Muscle layer of duodenum (tissue), 2 donors: Measurements from ENCODE around the gene PRKAG3.

Experiments used
- H3K27ac ChIP-seq: one replicate; pipeline ENCODE4 v1.7.0; 2013; ENCODE audit warnings: mild to moderate bottlenecking, low read length
- H3K27me3 ChIP-seq: one replicate; pipeline ENCODE4 v1.7.0; 2013; ENCODE audit warnings: low read depth, mild to moderate bottlenecking, control low read depth, low read length
- H3K36me3 ChIP-seq, 2 donors: one replicate each; pipeline ENCODE4 v1.7.0; 2013; ENCODE audit warnings: low read length in 2 of 2, control low read depth in 1 of 2, mild to moderate bottlenecking in 1 of 2; ENCODE audit not compliant: insufficient read depth in 2 of 2, control insufficient read depth in 1 of 2
- H3K4me1 ChIP-seq, 2 donors: one replicate each; pipeline ENCODE4 v1.7.0; 2013; ENCODE audit warnings: low read length in 2 of 2, mild to moderate bottlenecking in 2 of 2, control low read depth in 1 of 2, moderate library complexity in 1 of 2; ENCODE audit not compliant: insufficient read depth in 2 of 2, control insufficient read depth in 1 of 2
- H3K4me3 ChIP-seq, 2 donors: one replicate each; pipeline ENCODE4 v1.7.0; 2013; ENCODE audit warnings: low read length in 2 of 2, low read depth in 1 of 2, mild to moderate bottlenecking in 1 of 2
- H3K9me3 ChIP-seq, 2 donors: one replicate each; pipeline ENCODE4 v1.7.0; 2013; ENCODE audit warnings: low read length in 2 of 2, control low read depth in 1 of 2, mild to moderate bottlenecking in 1 of 2; ENCODE audit not compliant: control insufficient read depth in 1 of 2
- donor health status: healthy.

The PRKAG3 gene

DNA sequence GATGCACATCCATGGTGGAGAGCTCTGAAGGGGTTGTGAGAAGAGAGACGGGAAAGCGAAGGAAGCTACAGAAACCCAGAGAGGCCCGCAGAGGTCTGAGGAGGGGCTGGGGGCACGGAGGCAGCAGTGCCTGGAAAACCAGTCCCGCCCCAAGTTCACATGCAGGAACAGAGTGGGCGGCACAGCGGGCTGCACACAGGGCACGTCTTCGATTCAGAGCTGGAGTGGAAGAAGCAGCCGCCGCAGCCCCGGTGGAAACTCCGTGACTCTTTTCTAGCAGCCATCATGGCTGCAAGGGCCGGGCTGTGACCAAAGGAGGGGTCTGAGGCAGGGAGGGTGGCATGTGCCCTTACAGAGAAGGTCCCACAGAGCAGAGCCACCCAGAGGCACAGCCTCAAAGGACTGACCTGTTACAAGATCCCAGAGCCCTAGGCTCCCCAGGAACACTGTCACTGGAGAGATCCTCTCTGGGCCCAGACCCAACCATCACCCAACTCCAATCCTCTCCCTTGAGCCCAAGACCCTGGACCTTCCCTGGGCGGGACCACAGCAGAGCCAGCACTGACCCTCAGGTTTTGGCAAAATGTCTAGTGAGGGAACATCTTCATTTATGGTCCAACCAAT is 10.7 kb downstream of the PRKAG3 start:
- Histone ChIP-seq H3K27me3 (no peaks in the 10 kb centered on the region), H3K4me1 (no peaks in the 10 kb centered on the region), H3K9me3 (no peaks in the 10 kb centered on the region), H3K36me3 (peaks cover 0 to 24% of the 10 kb centered on the region in 2 donors), H3K27ac (no peak overlapping the region), H3K4me3 (no peak overlapping the region)

DNA sequence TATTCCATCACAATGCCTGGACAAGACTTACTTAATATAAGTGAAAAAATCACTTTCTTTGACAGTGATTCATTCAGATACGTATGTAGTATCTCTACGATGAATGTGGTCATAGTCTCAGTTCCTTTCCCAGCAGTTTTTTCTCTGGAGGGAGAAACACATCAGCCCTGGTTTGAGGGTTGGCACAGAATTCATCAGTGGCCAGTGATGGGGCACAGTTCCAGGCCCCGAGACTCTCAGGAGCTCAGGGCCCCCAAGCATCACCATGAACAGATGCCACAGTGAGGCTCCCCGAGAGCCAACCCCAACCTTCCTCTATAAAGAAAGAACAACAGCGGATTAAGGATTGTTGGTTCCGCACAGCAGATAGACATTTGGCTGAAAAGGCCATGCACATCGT is 12.5 kb downstream of the PRKAG3 start:
- Histone ChIP-seq H3K27me3 (no peaks in the 10 kb centered on the region), H3K27ac (no peak overlapping the region), H3K36me3 (peaks cover 9 to 41% of the 10 kb centered on the region in 2 donors), H3K9me3 (no peaks in the 10 kb centered on the region), H3K4me1 (no peaks in the 10 kb centered on the region), H3K4me3 (no peak overlapping the region)

DNA sequence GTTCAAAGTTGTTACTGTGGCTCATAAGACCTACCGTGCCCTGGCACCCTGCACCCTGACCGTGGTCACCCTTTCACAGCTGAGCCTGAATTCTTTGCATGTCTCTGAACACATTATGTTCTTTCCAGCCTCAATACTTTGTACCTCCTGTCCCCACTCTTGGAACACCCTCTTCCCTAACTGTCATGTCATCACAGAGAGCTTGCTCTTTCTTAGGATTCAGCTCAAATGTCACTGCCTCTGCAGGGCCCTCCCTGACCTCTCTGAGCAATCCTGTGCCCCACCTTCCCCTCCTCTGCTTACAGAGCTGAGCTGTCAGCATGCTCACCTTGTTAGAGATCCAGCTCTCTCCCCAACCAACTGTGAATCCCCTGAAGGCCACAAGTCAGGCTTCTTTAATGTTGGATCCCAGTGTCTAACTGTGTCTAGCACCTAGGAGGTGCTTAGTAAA is 15.0 kb downstream of the PRKAG3 start:
- Histone ChIP-seq H3K27me3 (no peaks in the 10 kb centered on the region), H3K36me3 (peaks cover 21 to 61% of the 10 kb centered on the region in 2 donors), H3K9me3 (no peaks in the 10 kb centered on the region), H3K4me3 (no peak overlapping the region), H3K27ac (no peak overlapping the region), H3K4me1 (no peaks in the 10 kb centered on the region)

DNA sequence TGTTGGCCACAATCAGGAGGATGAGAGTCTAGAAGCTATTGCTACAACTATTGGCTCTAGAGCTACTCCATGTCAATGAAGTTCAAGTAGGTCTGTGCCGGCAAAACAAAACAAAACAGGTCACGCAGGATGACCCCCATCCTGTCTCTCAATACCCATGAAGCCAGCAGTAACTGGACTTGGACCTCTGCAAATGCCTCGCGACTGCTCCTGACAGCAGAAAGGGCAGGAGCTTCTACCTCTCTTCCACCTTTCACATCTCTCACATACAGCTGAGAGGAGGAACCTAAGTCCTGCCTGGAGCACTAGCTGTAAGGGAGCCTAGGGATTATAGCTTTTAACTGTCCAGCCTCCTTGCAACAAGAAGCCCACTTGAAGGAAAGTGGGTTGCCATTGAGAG is 16.0 kb downstream of the PRKAG3 start:
- Histone ChIP-seq H3K27me3 (no peaks in the 10 kb centered on the region), H3K9me3 (no peaks in the 10 kb centered on the region), H3K4me3 (no peak overlapping the region), H3K27ac (no peak overlapping the region), H3K4me1 (no peaks in the 10 kb centered on the region), H3K36me3 (peaks cover 21 to 57% of the 10 kb centered on the region in 2 donors)

- H3K27me3 ChIP-seq = no peaks in the 10 kb centered on the region
- no peaks in the 10 kb centered on the region for H3K4me1 ChIP-seq
- H3K4me3 ChIP-seq = no peak overlapping the region
- H3K9me3 ChIP-seq = no peaks in the 10 kb centered on the region
- H3K27ac ChIP-seq = no peak overlapping the region
- peaks cover 21 to 57% of the 10 kb centered on the region in 2 donors for H3K36me3 ChIP-seq
Measured at GRCh38 chr2:218815244-218815637, 16.4 kb downstream of the PRKAG3 start.

- Histone ChIP-seq H3K4me3 (no peak overlapping the region), H3K9me3 (no peaks in the 10 kb centered on the region), H3K27ac (no peak overlapping the region), H3K4me1 (no peaks in the 10 kb centered on the region), H3K36me3 (peaks cover 21 to 57% of the 10 kb centered on the region in 2 donors), H3K27me3 (no peaks in the 10 kb centered on the region)
Measured at GRCh38 chr2:218814540-218815243, 16.9 kb downstream of the PRKAG3 start.

GRCh38 chr2:218813771-218814460 is 17.7 kb downstream of the PRKAG3 start:
- H3K9me3 ChIP-seq = no peaks in the 10 kb centered on the region
- H3K4me1 ChIP-seq = no peaks in the 10 kb centered on the region
- H3K4me3 ChIP-seq = no peak overlapping the region
- peaks cover 21 to 52% of the 10 kb centered on the region in 2 donors for H3K36me3 ChIP-seq
- no peaks in the 10 kb centered on the region for H3K27me3 ChIP-seq
- H3K27ac ChIP-seq = no peak overlapping the region

GRCh38 chr2:218812861-218813260 is 18.7 kb downstream of the PRKAG3 start:
- Histone ChIP-seq H3K9me3 (no peaks in the 10 kb centered on the region), H3K4me3 (no peak overlapping the region), H3K36me3 (peaks cover 21 to 45% of the 10 kb centered on the region in 2 donors), H3K4me1 (no peaks in the 10 kb centered on the region), H3K27ac (no peak overlapping the region), H3K27me3 (no peaks in the 10 kb centered on the region)

DNA sequence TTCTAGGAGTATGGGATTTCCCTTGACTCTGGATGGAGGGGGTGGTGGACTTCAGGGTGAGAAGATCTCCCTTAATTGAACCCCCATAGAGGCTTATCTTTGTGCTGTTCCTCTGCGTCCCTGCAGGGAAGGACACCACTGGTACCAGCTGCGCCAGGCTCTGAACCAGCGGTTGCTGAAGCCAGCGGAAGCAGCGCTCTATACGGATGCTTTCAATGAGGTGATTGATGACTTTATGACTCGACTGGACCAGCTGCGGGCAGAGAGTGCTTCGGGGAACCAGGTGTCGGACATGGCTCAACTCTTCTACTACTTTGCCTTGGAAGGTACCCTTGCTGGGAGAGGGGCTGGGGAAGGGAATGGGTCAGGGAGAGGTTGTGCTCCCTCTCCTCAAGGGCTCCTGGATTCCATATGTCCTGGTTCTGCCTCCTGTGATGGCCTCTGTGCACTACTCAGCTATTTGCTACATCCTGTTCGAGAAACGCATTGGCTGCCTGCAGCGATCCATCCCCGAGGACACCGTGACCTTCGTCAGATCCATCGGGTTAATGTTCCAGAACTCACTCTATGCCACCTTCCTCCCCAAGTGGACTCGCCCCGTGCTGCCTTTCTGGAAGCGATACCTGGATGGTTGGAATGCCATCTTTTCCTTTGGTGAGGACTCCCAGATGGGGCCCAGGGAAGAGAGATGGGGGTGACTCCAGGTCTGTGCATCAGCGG is 19.3 kb downstream of the PRKAG3 start:
- no peak overlapping the region for H3K27ac ChIP-seq

GRCh38 chr2:218811382-218811781 is 20.2 kb downstream of the PRKAG3 start:
- H3K27ac ChIP-seq = no peak overlapping the region
- H3K36me3 ChIP-seq = peaks cover 21 to 41% of the 10 kb centered on the region in 2 donors
- H3K4me3 ChIP-seq = no peak overlapping the region
- peaks cover 0 to 9% of the 10 kb centered on the region in 2 donors for H3K4me1 ChIP-seq
- H3K27me3 ChIP-seq = no peaks in the 10 kb centered on the region
- H3K9me3 ChIP-seq = no peaks in the 10 kb centered on the region

More for the DNA sequence above, 19.3 kb downstream of the PRKAG3 start:
- Histone ChIP-seq H3K4me1 (peaks cover 0 to 2% of the 10 kb centered on the region in 2 donors), H3K36me3 (peaks cover 21 to 45% of the 10 kb centered on the region in 2 donors), H3K9me3 (no peaks in the 10 kb centered on the region), H3K27me3 (no peaks in the 10 kb centered on the region), H3K4me3 (no peak overlapping the region)

DNA sequence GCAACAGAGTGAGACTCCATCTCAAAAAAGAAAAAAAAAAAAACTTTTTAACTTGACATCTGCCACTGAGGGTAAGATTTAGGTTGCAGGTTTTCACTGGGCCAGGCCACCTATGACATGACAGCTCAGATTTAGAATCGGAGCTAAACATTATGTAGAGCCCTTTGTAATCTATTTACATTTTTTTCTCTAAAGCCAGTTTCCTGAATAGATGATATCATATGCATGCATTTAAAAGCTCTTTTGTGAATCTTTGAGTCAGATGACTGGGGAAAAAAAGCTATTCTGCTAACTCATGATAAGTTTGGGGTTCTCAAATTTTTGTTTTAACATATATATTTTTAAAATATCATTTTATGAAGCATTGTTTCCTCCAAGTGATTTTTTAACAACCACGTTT is 21.3 kb downstream of the PRKAG3 start:
- H3K36me3 ChIP-seq = peaks cover 17 to 32% of the 10 kb centered on the region in 2 donors
- no peaks in the 10 kb centered on the region for H3K27me3 ChIP-seq
- H3K4me1 ChIP-seq = peaks cover 5 to 9% of the 10 kb centered on the region in 2 donors
- no peak overlapping the region for H3K4me3 ChIP-seq
- no peaks in the 10 kb centered on the region for H3K9me3 ChIP-seq
- H3K27ac ChIP-seq = no peak overlapping the region
